Measurements from ENCODE around the gene PPM1A.

Gene PPM1A

GRCh38 chr14:60326274-60326673 lies 77.3 kb downstream of the PPM1A start:
- no peak for DNase-seq

DNA sequence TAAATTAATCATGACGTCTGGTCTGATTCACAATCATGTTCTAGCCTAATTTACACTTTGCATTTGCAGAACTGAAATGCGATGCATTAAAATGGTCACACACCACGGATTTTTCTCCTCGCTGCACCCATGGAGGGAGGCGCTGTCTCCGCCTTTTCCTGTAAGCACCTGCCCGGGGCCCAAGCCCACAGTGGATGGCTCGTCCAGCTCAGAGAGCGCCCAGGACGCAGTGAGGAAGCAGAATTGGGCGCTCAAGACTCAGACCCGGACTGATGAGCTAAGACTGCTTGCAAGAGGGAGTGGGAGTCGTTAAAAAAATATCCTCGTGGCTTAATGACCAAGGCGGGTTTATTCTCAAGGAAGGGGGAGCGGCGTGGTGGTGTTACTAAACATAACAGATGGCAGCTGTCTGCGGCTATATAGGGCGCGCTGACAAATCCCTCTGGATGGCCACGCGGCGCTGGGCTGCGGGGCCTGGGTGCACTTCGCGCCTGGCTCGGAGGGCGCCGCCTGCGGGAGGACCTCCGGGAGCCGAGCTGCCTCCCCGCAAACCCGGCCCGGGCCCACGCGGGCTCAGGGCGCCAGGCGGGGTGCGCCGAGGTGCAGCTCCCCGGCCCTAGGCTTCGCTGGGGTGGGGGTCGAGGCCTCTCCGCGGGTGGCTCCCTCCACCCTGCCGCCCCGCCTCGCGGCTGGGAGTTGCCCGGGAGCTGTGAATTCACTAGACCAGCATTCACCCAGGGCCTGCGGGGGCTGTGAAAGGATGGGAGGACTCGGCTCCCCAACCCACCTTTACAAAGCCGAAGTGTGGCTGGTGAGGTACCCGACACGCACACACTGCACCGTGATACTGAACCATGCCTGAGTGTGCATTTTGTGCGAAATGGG lies 78.7 kb downstream of the PPM1A start:
- DNase-seq = no peak

DNA sequence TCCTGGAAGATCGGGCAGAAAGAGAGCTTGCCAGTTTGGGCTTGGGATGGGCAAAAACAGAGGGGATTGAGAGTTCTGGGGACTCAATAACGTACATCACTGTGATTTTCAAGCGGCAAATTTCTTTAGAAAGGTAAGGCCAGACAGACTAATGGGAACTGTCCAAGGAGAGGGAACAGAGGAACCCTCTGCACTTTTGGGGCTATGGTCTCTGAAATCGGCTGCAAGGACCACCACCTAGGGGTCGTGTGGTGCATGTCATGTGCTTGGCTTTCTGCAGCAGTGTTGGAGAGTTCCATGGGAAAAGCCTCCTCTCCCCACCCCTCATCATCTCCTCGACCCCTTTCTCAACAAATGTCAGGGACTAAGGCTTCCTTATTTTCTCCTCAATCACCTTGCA lies 79.6 kb downstream of the PPM1A start:
- DNase-seq = no peak

- DNase-seq = no peak
These were observed 80.3 kb downstream of the PPM1A start for GRCh38 chr14:60329274-60329673.

- no peak for DNase-seq
These were observed 82.4 kb downstream of the PPM1A start for GRCh38 chr14:60331201-60332045.

GRCh38 chr14:60332046-60332399 lies 83.0 kb downstream of the PPM1A start:
- no peak for DNase-seq

GRCh38 chr14:60332869-60333268 lies 83.8 kb downstream of the PPM1A start:
- DNase-seq = no peak

- DNase-seq = no peak
These were observed 90.5 kb downstream of the PPM1A start for GRCh38 chr14:60339571-60339970.

GRCh38 chr14:60343571-60344071 lies 94.6 kb downstream of the PPM1A start:
- no peak for DNase-seq

- no peak for DNase-seq
These were observed 95.7 kb downstream of the PPM1A start for GRCh38 chr14:60344751-60345150.

- DNase-seq = no peak
These were observed 97.7 kb downstream of the PPM1A start for GRCh38 chr14:60346706-60347105.

GRCh38 chr14:60348211-60348610 lies 99.2 kb downstream of the PPM1A start:
- no peak for DNase-seq

All from activated gamma-delta T cell (primary cell).